Cardiac fibroblast (primary cell): Measurements from ENCODE around the gene PCSK5.

Experiments used
- DNase-seq, 2 donors: peaks; one replicate each; pipeline versions ENCODE4 v3.0.0 to v3.0.0-alpha.2; 2010; ENCODE audit warnings: low read depth in 2 of 2
- H3K4me3 ChIP-seq, 2 donors: replicated peaks in 1 of 2; 1 replicate in 1 of 2; 2 replicates in 1 of 2; pipeline ENCODE4 v1.5.1; 2011; ENCODE audit warnings: low read depth in 2 of 2, low read length in 2 of 2, mild to moderate bottlenecking in 2 of 2, moderate library complexity in 1 of 2
- TF ChIP-seq, protein P1 (sequence below): IDR thresholded peaks from one replicate; pipeline ENCODE4 v1.5.1; 2011; ENCODE audit warnings: low read depth, mild to moderate bottlenecking, low read length, inconsistent platforms

PCSK5 gene

DNA sequence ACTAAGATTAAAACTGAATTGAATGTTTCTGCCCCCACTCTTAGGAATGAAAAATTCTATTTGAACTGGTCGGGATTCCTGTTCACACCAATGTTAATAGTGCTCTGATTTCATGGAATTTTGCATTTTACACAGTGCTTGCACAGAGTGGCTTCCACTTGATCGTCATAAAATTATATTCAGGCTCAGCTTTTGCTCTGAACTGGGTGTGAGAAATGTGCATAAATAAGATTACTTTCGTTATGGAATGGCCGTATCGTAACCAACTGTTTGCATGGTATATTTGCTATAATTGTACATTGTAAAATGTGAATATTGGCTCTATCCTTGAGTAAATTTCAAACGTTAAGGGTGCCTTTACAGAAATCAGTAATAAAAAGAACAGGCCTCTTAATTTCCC is 262.9 kb downstream of the PCSK5 start:
- no peak for DNase-seq
- H3K4me3 ChIP-seq = no peak overlapping the region
- TF ChIP-seq, protein P1, sequence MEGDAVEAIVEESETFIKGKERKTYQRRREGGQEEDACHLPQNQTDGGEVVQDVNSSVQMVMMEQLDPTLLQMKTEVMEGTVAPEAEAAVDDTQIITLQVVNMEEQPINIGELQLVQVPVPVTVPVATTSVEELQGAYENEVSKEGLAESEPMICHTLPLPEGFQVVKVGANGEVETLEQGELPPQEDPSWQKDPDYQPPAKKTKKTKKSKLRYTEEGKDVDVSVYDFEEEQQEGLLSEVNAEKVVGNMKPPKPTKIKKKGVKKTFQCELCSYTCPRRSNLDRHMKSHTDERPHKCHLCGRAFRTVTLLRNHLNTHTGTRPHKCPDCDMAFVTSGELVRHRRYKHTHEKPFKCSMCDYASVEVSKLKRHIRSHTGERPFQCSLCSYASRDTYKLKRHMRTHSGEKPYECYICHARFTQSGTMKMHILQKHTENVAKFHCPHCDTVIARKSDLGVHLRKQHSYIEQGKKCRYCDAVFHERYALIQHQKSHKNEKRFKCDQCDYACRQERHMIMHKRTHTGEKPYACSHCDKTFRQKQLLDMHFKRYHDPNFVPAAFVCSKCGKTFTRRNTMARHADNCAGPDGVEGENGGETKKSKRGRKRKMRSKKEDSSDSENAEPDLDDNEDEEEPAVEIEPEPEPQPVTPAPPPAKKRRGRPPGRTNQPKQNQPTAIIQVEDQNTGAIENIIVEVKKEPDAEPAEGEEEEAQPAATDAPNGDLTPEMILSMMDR = no peak

DNA sequence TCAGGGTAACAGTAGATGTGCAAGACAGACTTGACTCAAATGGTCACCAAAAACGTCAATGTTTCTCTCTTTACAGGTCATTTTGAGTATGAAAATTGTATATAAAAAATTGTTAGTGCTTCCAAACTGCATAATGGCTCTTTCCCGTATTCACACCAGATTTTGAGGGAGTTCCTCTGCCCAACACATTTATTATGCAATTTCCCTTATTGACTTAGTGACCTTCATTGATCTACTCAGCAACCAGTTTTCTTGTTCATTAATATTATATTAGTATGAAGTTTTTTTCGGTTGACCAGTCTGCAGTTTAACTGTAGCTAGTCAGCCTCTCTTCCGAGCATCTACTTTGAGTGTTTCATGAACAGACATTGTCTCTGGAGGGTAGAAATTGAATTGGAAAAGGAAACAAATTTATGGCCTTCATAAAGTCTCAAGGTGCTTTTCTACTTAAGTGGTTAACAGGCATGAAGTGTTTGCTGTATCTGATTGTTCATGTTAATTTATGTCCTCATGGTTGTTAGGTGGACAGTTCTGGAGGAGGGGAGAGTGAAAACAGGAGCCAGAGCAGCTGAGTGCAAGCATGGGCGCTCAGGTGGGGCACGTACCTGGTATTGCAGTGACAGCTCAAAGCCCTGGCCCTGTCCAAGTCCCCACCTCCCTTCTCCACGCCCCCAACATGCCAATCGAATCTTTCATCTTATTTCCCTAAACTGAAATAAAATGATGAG is 263.6 kb downstream of the PCSK5 start:
- TF ChIP-seq, protein P1 = no peak
- no peak for DNase-seq
- no peak overlapping the region for H3K4me3 ChIP-seq

DNA sequence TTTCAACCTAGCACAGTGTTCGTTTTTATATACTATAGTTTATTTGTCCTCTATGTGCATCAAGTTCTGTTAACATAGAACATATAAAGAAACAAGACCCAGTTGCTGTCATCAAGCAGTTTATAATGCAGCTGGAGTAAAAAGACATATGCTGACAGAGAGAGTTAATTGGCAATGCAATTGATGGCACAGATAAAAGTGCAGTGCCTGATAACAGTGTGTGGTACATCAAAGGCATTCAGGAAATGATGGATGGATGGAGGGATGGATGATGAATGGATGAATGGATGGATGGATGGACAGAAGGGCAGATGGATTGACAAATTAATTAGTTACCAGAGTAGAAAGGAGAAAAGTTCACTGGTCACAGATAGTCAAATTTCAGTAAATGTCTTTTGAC is 264.9 kb downstream of the PCSK5 start:
- TF ChIP-seq, protein P1 = no peak
- no peak for DNase-seq
- no peak overlapping the region for H3K4me3 ChIP-seq

DNA sequence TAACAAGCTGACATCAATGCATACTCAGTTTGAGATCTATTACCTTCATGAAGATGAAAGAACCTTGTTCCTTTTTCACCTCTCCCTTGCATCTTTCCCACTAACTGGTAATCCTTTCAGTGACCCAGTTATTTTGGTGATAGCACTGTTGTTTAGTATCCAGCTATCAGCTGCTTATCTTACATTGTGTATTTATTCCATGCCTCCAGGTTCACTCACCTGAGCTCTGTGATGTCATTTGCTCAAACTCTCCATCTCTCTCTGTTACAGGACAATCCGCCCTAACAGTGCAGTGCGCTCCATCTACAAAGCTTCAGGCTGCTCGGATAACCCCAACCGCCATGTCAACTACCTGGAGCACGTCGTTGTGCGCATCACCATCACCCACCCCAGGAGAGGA is 268.2 kb downstream of the PCSK5 start:
- TF ChIP-seq, protein P1 = no peak
- no peak for DNase-seq

DNA sequence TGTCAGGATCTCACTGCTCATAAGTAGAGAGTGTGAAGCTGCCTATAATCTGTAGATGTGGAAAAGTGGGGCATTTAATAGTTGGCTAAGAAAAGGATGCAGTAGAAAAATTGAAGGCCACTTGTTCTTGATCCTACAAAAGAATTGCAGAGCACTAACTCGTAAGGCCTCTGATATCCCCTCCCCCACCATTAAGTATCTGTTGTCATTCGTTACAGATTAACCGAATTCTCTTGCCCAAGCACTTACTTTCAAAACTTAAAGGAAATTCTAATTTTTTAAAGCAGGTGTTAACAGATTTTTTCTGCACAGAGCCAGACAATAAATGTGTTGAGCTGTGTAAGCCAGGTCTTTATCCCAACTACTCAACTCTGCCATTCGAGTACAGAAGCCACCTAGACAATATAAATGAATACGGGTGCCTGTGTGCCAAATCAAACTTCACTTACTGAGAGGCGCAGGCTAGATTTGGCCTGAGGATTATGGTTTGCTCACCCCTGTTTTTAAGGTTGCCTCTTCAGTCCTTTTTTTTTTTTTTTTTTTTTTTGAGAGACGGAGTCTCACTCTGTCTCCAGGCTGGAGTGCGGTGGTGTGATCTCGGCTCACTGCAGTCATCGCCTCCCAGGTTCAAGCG is 268.9 kb downstream of the PCSK5 start:
- no peak overlapping the region for H3K4me3 ChIP-seq
- DNase-seq = no peak
- TF ChIP-seq, protein P1 = no peak

More for the DNA sequence above, 268.2 kb downstream of the PCSK5 start:
- no peak overlapping the region for H3K4me3 ChIP-seq

DNA sequence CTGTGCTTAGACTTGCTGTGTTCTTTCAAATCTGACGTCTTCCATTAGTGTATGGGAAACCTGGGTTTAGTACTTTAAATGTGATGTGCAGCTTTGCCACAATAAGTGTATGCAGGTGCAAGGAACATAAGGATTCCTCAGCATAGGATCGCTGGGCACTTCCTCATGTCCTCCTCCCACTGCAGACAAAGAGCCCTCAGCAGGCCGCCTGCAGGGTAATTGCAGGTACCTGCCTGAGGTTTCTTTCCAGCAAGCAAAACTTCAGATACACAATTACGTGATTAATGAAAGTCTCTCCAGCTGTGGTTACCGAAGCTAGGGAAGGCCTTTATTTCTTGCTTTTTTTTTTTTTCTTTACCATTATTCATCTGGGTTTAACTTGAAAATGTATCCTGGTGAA is 270.6 kb downstream of the PCSK5 start:
- TF ChIP-seq, protein P1 = no peak
- DNase-seq = no peak
- no peak overlapping the region for H3K4me3 ChIP-seq
